NCI-H1092 (cell line): ENCODE results near the gene MNS1.
A peak's percentile ranks its signal among the peaks of the same experiment; 100 is the strongest.
"Not testable (repeated sequence)": the region's sequence is repeated elsewhere in the genome, so short reads cannot be mapped to it uniquely, and the experiment has no call there.

Experiments
- DNase-seq: peaks from one replicate; lab custom pipeline; 2025; lab: John Stamatoyannopoulos, UW

MNS1 gene, protein sequence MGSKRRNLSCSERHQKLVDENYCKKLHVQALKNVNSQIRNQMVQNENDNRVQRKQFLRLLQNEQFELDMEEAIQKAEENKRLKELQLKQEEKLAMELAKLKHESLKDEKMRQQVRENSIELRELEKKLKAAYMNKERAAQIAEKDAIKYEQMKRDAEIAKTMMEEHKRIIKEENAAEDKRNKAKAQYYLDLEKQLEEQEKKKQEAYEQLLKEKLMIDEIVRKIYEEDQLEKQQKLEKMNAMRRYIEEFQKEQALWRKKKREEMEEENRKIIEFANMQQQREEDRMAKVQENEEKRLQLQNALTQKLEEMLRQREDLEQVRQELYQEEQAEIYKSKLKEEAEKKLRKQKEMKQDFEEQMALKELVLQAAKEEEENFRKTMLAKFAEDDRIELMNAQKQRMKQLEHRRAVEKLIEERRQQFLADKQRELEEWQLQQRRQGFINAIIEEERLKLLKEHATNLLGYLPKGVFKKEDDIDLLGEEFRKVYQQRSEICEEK

DNA sequence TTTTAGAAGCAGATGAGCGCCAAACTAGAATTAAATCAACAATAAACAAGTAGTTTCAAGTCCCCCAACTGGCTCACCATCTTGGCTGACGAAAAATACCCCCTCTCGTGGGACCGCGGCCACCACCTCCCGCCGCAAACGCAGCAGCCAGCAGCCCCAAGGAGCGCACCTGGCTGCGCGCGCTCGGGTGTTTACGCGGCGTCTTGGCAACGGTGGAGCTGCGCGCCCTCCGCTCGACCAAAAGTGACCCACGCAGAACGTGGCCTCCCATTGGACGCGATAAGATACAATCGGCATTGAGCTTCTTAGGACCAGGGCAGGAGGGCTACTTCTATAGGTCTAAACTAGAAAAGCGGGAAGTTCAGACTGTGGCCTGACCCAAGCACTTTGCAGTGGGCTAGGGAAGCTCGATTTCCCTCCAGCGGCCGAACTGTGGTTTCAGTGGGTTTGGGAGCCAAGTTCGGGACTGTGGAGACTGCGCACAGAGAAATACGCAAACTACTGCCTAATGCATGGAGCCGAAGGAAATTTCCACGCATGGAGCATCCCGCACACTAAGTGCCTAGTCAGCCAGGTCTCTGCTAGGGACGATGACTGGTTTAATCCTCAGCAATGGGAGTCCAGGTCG is at the start of gene MNS1:
MNS1 (minus strand) TSS at position 245 of the 628 bp plus-strand sequence; CDS start at position 80, 165 bp downstream.
- DNase-seq = peak; percentile 89

DNA sequence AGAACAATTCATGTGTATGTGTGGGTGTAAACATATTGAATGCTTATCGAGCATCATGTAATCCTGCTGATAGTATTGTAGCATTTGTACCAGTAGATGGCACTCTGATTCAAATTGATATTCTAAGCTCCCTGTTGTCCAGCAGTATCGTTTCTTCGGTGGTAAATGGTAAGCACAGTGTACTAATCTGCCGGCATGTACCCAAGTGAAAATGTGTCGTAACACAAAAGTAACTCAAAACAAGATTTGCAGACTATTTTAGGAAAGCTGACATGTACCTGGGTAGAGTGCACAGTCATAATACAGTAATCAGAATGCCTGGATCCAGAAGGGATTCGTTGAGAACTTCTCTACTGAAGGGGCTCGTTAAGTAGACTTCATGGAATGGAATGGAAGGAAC is 31.7 kb upstream of the MNS1 start:
- DNase-seq = peak; percentile 30

DNA sequence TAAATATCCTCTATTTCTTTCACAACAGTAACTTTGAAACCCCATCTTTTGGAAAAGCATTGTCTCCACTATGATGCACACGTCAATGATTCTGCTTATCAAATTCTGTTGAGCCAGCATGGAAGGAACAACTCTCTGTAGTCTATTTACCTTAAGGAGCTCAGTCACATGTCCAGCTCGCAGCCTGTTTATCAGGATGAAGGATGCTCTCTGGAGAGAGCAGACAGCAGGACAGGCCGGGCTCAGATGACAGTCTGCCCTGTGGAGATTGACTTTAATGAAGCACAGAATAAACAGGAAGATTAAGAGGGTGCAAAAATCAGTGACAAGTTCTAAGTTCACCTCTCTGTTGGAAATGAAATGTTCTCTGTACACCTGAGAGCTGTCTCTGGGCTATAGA is 30.6 kb upstream of the MNS1 start:
- no peak for DNase-seq

DNA sequence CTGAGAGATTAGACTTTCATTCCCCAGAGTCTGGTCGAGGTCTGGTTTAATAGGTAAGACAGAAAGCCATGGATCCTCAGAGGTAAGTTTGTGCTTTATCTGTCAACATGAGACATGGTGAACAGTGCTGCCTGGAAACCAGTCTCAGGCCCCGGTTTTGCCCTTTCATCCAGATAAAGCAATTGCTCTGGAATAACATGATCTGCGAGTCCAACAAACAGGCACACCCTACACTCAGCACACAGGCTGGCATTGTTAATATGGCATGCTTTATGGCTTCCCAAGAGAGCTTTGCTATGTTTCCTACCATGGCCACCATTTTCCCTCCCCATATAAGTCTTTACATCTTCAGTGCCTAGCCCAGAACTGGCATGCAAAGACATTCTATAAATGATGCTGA is 30.1 kb upstream of the MNS1 start:
- DNase-seq = no peak

DNA sequence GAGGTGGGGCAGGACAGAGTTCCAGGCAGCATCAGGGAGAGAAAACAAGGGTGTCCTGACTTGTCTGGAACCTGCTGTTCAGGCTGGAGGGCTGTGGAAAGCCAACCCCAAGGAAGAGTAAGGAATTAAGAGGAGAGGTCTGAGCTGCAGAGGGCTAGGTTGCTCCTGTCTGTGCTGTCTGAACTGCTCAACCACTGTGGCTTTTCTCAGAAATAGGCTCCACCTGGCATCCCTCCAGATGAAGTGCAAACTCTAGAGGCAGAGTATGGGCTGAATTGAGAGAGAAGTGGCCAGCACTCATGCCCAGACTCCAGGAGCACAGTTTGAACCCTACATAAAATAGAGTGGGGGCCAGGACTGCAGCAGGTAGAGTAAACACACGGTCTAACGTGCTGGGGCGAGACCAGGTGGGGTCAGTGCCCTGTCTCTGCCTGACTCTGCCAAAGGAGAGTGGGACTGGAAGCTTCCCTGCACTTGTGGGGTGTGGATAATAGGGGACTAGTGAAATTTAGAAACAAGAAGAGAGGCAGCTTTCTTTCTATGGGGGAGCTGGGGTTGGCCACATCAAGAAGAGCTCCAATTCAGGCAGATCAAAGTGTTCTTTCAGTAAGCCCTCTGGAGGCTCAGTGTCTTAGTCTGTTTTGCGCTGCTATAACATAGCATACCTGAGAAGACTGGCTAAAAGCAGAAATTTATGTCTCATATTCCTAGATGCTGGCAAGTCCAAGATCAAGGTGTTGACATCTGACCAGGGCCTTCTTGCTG is 28.0 kb upstream of the MNS1 start:
- no peak for DNase-seq

DNA sequence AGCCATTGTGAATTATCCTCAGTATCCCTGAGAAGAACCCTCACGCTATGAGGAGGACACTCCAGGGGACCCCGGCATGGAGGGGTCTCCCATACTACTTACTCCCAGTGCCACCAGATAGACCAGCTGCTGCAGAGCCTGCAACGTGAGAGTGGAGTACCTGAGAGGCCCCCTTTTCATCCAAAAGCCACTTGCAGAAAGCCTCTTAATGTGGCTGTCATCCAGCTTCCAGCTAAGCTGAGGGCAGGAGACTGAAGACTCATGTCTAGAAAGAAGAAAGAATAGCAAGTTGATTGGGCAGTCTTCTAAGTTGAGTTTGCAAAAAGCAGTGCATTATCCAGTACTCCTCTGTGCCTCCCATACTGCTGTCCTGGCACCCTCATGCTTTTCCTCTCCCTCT is 27.3 kb upstream of the MNS1 start:
- DNase-seq = no peak

DNA sequence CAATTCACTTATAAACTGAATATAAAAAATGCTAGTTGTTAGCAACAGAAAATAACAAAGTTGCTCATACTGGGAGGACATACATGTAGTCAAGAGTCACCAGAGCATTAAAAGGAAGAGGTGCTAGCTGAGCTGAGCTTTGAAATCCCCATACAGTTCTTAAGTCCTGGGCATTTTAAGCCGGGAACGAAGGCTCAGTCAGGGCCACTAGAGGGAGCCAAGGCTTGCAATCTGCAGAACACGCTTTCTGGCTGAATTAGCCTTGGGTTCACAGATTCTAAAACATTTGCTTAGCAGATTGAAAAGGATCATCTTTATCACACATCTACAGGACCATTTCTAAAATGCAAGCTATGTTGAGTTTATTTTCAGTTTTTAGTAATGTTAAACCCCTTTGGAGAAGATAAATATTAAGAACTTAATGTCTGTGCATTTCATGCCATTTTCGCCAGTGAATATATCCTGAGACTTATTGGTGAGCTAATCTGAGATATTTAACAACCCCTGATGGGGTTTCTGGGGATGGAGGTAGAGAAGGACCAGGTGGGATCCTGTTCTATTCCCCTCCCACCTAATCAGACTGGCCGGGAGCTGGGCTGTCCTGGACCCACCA is 26.3 kb upstream of the MNS1 start:
- DNase-seq = peak; percentile 29

DNA sequence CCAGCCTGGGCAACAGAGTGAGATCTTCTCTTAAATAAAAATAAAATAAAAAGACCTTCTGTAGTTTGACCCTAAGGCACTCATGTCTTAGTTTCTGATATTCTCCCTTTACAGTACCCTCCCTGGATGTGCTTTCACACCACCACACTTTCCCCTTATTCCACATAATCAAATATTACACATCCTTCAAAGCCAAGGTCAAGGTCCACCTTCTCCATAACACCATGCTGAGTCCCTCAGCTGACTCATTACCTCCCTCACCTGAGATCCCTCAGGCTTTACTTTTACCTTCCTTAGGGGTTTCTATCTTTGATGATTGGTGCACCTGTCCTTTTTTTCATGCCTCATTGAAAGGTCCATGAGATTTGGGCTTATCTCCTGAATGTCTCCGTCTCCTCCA is 25.5 kb upstream of the MNS1 start:
- DNase-seq = no peak

DNA sequence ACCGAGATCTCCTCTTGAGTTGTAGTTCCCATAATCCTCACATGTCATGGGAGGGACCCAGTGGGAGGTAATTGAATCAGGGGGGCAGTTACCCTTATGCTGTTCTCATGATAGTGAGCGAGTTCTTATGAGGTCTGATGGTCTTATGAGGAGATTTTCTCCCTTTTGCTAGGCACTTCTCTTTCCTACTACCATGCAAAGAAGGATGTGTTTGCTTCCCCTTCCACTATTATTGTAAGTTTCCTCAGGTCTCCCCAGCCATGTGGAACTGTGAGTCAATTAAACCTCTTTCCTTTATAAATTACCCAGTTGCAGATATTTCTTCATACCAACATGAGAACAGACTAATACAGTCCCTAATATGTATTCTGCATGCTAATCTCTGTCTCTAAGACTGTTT is 21.3 kb upstream of the MNS1 start:
- not testable (repeated sequence) for DNase-seq

DNA sequence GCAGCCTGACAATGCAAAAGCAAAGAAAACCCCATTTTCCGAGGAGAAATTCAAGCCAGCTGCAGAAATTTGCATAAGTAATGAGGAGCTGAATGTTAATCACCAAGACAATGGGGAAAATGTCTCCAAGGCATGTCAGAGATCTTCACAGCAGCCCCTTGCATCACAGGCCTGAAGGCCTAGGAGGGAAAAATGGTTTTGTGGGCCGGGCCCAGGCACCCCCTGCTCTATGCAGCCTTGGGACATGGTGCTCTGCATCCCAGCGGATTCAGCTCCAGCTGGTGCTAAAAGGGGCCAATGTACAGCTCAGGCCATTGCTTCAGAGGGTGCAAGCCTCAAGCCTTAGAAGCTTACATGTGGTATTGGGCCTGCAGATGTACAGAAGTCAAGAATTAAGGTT is 20.5 kb upstream of the MNS1 start:
- not testable (repeated sequence) for DNase-seq

DNA sequence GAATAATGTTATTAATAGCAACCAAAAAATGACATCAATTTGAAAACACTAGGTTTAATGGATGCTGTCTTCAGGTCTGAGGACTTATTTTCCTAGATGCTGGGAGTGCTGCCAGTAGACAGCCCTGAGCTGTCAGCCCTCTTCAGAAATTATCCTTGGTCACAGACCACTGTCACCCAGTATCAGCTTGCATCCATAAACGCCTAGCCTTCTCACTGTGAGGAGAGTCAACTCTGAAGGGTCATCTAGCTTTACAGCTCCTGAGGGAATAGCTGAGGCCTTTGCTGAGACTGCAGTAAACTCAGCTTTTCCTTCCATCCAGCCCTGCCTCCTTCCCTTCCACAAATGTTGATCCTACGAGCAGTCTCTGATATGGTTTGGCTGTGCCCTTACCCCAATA is 19.4 kb upstream of the MNS1 start:
- no peak for DNase-seq

DNA sequence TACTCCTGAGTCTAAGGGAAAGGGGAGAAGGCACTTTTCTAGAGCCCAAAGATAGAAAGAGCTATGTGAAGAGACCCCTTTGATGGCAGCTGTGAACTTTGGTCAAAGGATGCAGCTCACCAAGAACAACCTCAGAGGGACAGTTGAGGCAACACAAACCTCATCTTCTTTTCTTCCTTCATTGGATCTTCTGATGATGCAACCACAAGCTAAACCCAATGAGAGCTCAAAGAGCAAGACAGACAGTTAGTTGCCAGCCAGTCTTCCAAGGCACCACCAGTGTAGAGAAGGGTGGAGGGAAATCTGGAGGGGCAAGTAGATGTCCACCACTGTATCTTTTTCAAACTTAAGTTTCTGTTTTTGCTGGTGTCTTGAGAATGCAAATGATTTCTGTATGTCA is 10.4 kb upstream of the MNS1 start:
- no peak for DNase-seq

DNA sequence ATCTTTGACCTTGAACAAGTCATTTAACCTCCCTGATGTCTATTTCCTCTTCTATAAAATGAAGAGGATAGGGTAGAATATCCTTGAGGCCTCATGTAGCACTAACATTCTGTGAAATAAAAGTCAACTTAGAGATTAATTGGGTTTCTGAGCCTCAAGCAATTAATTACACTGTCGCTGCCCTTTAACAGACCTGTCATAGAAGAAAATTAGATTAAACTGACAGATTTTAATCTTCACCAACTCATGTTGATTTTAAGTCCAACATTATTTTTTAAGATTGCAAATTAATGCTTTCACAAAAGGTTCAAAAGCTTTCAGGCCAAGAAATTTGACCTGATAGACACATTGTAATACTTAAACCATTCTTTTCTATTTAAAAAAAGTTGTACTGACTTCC is 8.1 kb upstream of the MNS1 start:
- no peak for DNase-seq

DNA sequence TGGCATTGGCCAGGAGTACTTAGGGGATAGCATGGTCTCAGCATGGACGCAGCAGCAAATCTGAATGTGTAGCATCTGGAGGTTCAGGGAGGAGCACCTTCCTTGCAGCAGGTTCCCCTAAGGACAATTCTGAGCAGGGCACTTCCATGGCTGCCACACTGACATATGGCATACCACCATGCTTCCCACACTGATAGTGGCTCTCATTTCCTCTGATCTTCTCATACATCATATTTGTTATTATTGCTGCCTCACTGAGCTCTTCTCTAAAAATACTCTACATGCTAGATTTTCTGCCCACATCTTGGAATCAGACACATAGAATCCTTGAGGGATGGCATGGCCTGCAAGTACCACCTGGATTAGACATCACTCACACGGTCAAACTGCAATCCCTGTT is 7.3 kb upstream of the MNS1 start:
- no peak for DNase-seq

DNA sequence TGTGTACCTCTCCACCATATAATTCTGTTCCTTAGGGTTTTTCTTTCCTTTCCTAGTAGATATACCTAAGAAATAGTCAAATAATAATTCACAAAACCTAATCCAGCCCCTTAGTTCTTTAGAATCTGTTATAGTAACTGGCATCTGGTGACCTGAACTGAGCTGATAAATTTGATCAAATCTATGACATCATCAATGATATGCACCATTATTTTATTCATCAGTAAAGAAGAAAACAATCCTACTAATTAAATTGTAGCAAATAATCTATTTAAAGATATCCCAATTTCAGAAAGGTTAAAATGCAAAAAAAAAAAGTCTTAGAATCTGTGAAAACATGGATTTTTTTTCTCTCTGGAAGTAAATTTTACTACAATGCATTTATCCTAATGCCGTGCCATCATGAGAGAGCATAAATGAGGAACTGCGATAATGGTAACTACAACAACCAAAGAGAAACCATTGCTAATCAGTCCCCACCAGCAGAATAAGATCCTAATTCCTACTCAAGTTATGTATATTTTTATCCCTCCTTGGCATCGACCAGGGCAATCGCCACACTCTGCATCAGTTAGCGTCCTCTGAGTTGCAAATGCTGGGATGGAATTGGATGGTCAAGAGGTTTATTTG is 6.6 kb upstream of the MNS1 start:
- no peak for DNase-seq

DNA sequence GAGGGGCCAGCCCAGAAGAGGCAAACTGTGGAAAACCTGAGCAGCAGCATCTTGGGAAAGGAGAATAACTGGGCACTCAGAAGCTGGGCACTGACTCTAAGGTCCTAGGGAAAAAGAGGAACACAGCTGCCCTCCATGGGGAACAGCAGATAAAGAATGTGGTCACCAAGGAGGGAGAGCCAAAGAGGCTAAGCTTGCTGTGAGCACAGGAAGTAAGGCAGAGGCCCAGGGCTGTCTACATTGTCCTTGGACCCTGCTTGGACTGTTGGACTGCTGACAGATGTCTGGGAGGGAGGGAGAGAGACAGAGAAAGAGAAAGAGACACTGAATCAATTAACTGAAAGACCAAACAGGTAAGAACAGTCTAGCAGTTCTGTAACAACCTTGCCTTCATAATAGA is 4.5 kb upstream of the MNS1 start:
- DNase-seq = no peak

DNA sequence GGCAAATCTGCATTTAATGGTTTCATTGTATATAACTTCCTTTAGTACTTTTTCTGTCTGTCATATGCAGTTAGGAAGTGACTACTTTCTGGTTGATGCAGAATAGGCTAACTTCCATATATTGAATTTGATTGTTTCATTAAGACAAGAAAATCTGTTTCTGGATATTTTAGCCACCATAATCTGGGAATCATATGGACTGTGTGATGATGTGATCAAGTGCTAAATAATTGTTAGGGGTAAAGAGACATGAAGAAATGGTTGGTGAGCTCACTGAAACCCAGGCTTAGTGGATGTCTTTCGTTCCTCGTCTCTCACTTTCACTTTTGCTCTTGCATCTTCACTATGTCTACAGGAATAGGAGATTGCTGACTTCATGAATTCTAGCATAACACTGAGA is 3.5 kb upstream of the MNS1 start:
- no peak for DNase-seq

DNA sequence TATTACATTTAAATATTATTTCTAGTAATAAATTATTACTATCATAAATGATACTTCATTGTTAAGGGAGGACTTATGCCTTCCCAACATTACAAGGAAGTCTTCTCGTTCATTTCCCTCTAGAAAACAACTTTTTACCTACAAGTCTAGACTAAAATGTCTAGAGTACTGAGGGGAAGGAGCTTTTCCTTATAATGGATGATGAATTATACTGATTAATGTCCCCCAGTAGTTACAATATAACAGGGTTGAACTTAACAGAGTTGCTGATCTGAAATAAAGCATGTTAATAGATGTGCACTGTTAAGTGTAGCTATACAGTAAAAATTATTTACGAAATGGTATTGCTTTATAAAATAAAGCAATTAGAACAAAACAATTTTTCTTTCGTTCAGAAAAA is 2.7 kb upstream of the MNS1 start:
- DNase-seq = no peak

DNA sequence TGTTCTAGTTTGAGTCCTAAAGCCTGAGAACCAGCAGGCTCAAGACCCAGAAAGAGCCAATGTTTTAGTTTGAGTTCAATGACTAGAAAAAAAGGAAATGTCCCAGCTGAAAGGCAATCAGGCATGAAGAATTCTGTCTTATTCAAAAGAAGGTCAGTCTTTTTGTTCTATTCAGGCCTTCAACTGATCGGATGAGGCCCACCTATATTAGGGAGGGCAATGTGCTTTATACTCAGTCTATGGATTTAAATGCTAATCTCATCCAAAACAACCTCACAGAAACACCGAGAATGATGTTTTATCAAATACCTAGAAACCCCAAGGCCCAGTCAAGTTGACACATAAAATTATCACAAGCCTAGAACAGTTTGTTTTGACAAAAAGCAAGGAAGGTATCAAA is 4.0 kb downstream of the MNS1 start:
- no peak for DNase-seq

DNA sequence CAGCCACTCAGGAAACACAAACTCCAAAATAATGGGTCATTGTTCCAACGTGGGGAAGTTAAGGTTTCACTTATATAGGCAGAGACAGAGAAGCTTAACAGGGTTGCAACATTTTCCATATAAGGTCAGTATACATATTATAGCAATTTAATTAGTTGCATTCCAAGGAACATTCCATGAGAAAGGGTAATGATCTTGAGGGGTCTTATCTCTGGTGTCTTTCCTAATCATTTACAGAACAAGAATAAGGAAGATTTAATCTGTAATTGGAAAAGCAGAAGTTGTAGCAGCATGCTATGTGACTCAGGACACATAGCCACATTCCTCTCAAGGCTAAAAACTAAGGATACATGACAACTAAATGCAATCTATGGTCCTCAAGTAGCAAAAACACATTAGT is 4.9 kb downstream of the MNS1 start:
- DNase-seq = no peak

DNA sequence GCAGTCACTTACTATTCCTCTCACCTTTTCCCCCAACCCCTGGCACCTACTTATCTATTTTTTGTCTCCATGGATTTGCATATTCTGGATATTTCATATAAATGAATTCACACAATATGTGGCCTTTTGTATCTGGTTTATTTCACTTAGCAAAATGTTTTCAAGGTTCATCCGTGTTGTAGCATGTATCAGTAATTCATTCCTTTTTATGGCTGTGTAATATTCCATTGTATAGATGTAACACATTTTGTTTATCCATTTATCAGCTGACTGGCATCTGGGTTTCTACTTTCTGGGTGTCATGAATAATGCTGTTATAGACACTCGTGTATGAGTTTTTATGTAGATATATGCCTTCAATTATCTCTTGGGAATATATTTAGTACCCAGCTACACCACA is 5.8 kb downstream of the MNS1 start:
- DNase-seq = no peak

DNA sequence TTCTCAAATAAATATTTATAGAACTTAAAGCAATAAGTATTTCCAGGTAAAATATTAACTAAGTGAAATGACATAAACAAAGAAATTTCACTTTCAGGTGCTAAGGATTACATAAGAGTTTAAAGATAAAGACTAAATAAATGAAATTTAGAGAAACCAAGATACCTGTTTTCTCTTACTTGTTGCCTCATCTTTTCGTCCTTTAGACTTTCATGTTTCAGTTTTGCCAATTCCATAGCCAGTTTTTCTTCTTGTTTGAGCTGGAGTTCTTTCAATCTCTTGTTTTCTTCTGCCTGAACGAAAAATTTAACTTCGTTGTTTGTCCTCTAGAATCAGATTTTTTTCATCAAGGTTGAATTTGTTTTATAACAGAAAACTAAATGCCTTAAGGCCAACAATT is 8.7 kb downstream of the MNS1 start:
- DNase-seq = no peak
